Measurements from ENCODE around the gene TMEM134. TPM values are rescaled to one million over a fixed set of nuclear protein-coding genes. Genes with fewer than 3 reads are reported as not detected.

TMEM134 gene
- total and polyA plus RNA-seq, 9 of the 15 experiments (the other 6 are each of a cell fraction or from before 2014, with no cell fraction given), result 0.63 to 48.4 (median 10.7) TPM

- TF ChIP-seq FOXJ2 (tag; IDR thresholded peaks at IDR 0.05) (no peak), IRF9 (tag; IDR thresholded peaks at IDR 0.05) (peak; percentile 6; the same call in 1 of the 2 replicates), ZNF197 (CRISPR knock-in tag; IDR thresholded peaks at IDR 0.05; ENCODE audit: low read depth) (peak; percentile 78; the same call in 1 of the 2 replicates), HSF4 (CRISPR knock-in tag; IDR thresholded peaks at IDR 0.05; ENCODE audit: borderline replicate concordance) (no peak), FIP1L1 (IDR thresholded peaks at IDR 0.05; ENCODE audit: low read depth, low read length, poor library complexity, severe bottlenecking) (no peak), RBM14 (IDR thresholded peaks at IDR 0.05; ENCODE audit: borderline replicate concordance, insufficient read depth, low read depth, low read length) (no peak), ZBTB1 (CRISPR knock-in tag; IDR thresholded peaks at IDR 0.05; ENCODE audit: borderline replicate concordance, low read depth) (no peak), ZNF511 (CRISPR knock-in tag; IDR thresholded peaks at IDR 0.05) (no peak), ESRRA (IDR thresholded peaks at IDR 0.05; ENCODE audit: borderline replicate concordance, low read depth) (no peak), NR1H2 (CRISPR knock-in tag; IDR thresholded peaks at IDR 0.05) (no peak), SIN3B (IDR thresholded peaks at IDR 0.05; ENCODE audit: low read depth) (peak; percentile 95), ZNF707 (CRISPR knock-in tag; conservative IDR thresholded peaks at IDR 0.05) (no peak), ZNF133 (CRISPR knock-in tag; IDR thresholded peaks at IDR 0.05) (no peak), PCBP2 (IDR thresholded peaks at IDR 0.05; ENCODE audit: low read depth, low read length, poor library complexity, severe bottlenecking) (no peak), CREB1 (IDR thresholded peaks at IDR 0.05) (peak; percentile 100), CREB1 (CRISPR knock-in tag; IDR thresholded peaks at IDR 0.05) (peak; percentile 100), NCOA2 (IDR thresholded peaks at IDR 0.05; ENCODE audit: partially characterized antibody in 2 of 2) (no peak), JUNB (CRISPR knock-in tag; conservative IDR thresholded peaks at IDR 0.05) (no peak), NCOA1 (IDR thresholded peaks at IDR 0.05; ENCODE audit: low read depth) (no peak), POLR2A (conservative IDR thresholded peaks at IDR 0.05) (peak; percentile 89), POLR2H (tag; IDR thresholded peaks at IDR 0.05; ENCODE audit: low read depth) (no peak), ZNF740 (CRISPR knock-in tag; IDR thresholded peaks at IDR 0.05) (peak; percentile 92), ZNF740 (tag; IDR thresholded peaks at IDR 0.05) (peak in 1 of 2 experiments; percentile 87; a peak in 2 of 4 replicates), ZNF551 (CRISPR knock-in tag; IDR thresholded peaks at IDR 0.05) (no peak), POU5F1 (IDR thresholded peaks at IDR 0.05; ENCODE audit: borderline replicate concordance, low read depth, low read length, partially characterized antibody) (peak; percentile 72), MAX (CRISPR knock-in tag; IDR thresholded peaks at IDR 0.05) (peak; percentile 29), ADNP (tag; IDR thresholded peaks at IDR 0.05) (no peak)
Observed at GRCh38 chr11:67428052-67429001, 40.7 kb downstream of the TMEM134 start, which contains the start of gene RPS6KB2 (continued).

Measured in K562 (cell line).